Thyroid gland (tissue), 4 donors: Measurements from ENCODE around the gene DPF1. TPM values are rescaled to one million over a fixed set of nuclear protein-coding genes. Genes with fewer than 3 reads are reported as not detected.
A peak's percentile ranks its signal among the peaks of the same experiment; 100 is the strongest.

Experiments used
- DNase-seq, 2 donors: peaks; one replicate each; pipeline ENCODE4 v3.0.0-alpha.2; 2019
- H3K27ac ChIP-seq, 3 donors: fragments of 200-600 bp; sonication (generic); 1 replicate in 2 of 3; 2 replicates in 1 of 3; pipeline ENCODE4 v1.5.1; 2016 to 2019; ENCODE audit warnings: mild to moderate bottlenecking in 1 of 3, moderate library complexity in 1 of 3
- H3K27me3 ChIP-seq: fragments of 200-600 bp; sonication (generic); one replicate; pipeline ENCODE4 v1.5.1; 2019
- H3K36me3 ChIP-seq, 2 donors: fragments of 200-600 bp; sonication (generic); one replicate each; pipeline ENCODE4 v1.5.1; 2016 to 2019
- H3K4me1 ChIP-seq, 2 donors: fragments of 200-600 bp; sonication (generic); one replicate each; pipeline ENCODE4 v1.5.1; 2017 to 2019
- H3K4me3 ChIP-seq, 3 donors: fragments of 200-600 bp; sonication (generic); replicated peaks in 1 of 3; 1 replicate in 2 of 3; 2 replicates in 1 of 3; pipeline ENCODE4 v1.5.1; 2016; ENCODE audit warnings: mild to moderate bottlenecking in 1 of 3
- H3K9me3 ChIP-seq: fragments of 200-600 bp; sonication (generic); one replicate; pipeline ENCODE4 v1.5.1; 2017
- CTCF ChIP-seq, 6 experiments: fragments of 200-600 bp in 3 of 6; fragments of 450-650 bp in 3 of 6; sonication (generic) in 3 of 6; IDR thresholded peaks; one replicate each; pipeline ENCODE4 v1.5.1; 2016 to 2019; ENCODE audit warnings: antibody characterized with exemption in 6 of 6, mild to moderate bottlenecking in 2 of 6, inconsistent platforms in 1 of 6, moderate library complexity in 1 of 6
- POLR2A ChIP-seq, 2 donors: fragments of 450-650 bp; IDR thresholded peaks; one replicate each; pipeline ENCODE4 v1.6.1; 2017; ENCODE audit warnings: antibody characterized with exemption in 2 of 2, mild to moderate bottlenecking in 2 of 2, moderate library complexity in 1 of 2
- WGBS, 2 donors: methylation state at CpG; one replicate each; pipeline ENCODE4 v1.1.5; 2017; 5-methylcytosine and 5-hydroxymethylcytosine counted together
- intact Hi-C: fragments of 100-400 bp; cut with DNase I; formaldehyde crosslinking; loops from one replicate; pipeline ENCODE4 v1.15.1; 2023
- total RNA-seq, 4 donors: library from RNA; depleted of rRNA; stranded (reverse); fragments of >200 nt; gene quantifications; one replicate each; pipeline ENCODE4 v1.2.3, GENCODE V29; 2016

Gene DPF1
- total RNA-seq, 4 donors from 2014 or later: not detected

GRCh38 chr19:38218204-38218603 is 5.8 kb downstream of the DPF1 start:
- WGBS, 2 donors: 92 to 100% methylated on average over 3 of the region's 3 CpGs
- TF ChIP-seq POLR2A (IDR thresholded peaks at IDR 0.05): no peak
- TF ChIP-seq CTCF (IDR thresholded peaks at IDR 0.05): no peak
- Histone ChIP-seq H3K27ac (no peak overlapping the region), H3K9me3 (no peaks in the 10 kb centered on the region), H3K36me3 (no peaks in the 10 kb centered on the region), H3K4me3 (no peak overlapping the region), H3K27me3 (no peaks in the 10 kb centered on the region), H3K4me1 (no peaks in the 10 kb centered on the region)
- intact Hi-C loops: loop anchor here (10.0 kb wide), 1 partner anchor 323 kb away; no protein-coding TSS in a partner anchor
- no peak for DNase-seq

- DNase-seq: no peak
- Histone ChIP-seq H3K4me3 (no peak overlapping the region), H3K36me3 (no peaks in the 10 kb centered on the region), H3K27me3 (no peaks in the 10 kb centered on the region), H3K27ac (no peak overlapping the region), H3K9me3 (no peaks in the 10 kb centered on the region), H3K4me1 (no peaks in the 10 kb centered on the region)
- intact Hi-C loops: loop anchor here (10.0 kb wide), 1 partner anchor 322 kb away; no protein-coding TSS in a partner anchor
- no peak for TF ChIP-seq CTCF (IDR thresholded peaks at IDR 0.05)
- no peak for TF ChIP-seq POLR2A (IDR thresholded peaks at IDR 0.05)
- WGBS, 2 donors: 63 to 67% methylated on average over 25 to 26 of the region's 26 CpGs
Measured at GRCh38 chr19:38216785-38217641, 7.0 kb downstream of the DPF1 start.

DNA sequence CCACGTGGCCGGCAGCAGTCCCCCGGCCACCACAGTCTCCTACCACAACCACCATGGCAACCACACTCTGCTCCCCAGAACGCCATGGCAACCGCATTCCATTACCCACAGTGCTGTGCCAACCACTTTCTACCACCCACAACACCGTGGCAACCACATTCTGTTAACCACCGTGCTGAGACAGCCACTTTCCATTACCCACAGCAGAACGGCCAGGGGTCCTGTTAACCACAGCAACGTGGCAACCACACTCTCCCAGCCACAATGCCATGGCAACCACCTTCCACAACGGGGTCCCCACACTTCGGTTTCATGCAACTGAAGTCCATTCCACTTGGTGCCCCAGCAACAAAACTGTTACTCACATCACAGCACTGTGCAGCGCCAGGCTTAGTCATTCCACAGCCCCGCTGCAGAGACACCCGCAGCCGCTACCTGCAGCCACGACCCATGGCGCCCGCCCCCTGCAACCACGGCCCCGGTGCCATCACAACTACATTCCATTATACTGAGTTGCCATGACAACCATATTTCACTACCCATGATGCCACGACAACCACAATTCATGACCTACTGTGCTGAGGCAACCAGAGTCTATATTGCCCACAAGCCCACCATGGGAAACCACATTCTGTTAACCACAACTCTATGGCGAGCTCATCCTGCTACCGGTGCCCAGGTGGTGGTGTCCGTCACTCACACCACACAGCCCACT is 10.0 kb downstream of the DPF1 start:
- no peak for TF ChIP-seq POLR2A (IDR thresholded peaks at IDR 0.05)
- no peak for TF ChIP-seq CTCF (IDR thresholded peaks at IDR 0.05)
- peak; percentile 25 to 27 for DNase-seq
- intact Hi-C loops: loop anchor here (10.0 kb wide), 1 partner anchor 319 kb away; no protein-coding TSS in a partner anchor
- Histone ChIP-seq H3K27me3 (peaks cover 7% of the 10 kb centered on the region), H3K4me3 (no peak overlapping the region), H3K36me3 (no peaks in the 10 kb centered on the region), H3K4me1 (peaks cover 0 to 25% of the 10 kb centered on the region in 2 donors), H3K27ac (no peak overlapping the region), H3K9me3 (no peaks in the 10 kb centered on the region)
- 63 to 72% methylated on average over 21 to 23 of the region's 24 CpGs for WGBS, 2 donors

DNA sequence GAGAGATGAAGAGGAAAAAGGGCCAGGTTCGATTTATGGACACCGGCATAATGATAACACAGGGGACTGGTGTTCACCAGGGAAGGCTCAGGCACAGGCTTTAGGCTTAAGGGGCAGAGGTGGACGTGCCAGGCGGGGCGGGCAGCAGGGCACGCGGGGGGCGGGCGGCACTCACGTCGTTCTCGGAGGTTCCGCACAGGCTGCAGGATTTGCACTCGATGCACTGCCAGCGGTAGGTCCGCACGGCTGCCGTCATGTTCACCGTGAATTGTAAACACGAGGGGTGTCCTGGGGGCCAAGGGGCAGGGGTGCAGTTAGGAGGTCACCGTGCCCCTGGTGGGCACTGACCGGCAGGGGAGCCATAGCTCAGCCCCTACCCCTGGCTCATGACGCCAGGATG is 10.6 kb downstream of the DPF1 start:
- no peak for DNase-seq
- Histone ChIP-seq H3K27me3 (peaks cover 11% of the 10 kb centered on the region), H3K4me3 (no peak overlapping the region), H3K9me3 (no peaks in the 10 kb centered on the region), H3K27ac (no peak overlapping the region), H3K36me3 (no peaks in the 10 kb centered on the region), H3K4me1 (peaks cover 0 to 25% of the 10 kb centered on the region in 2 donors)
- TF ChIP-seq POLR2A (IDR thresholded peaks at IDR 0.05): no peak
- no peak for TF ChIP-seq CTCF (IDR thresholded peaks at IDR 0.05)
- intact Hi-C loops: loop anchor here (10.0 kb wide), 1 partner anchor 319 kb away; no protein-coding TSS in a partner anchor
- WGBS, 2 donors: 91 to 92% methylated on average over 18 to 21 of the region's 23 CpGs
